GM15510 (cell line): Measurements from ENCODE around the gene ADAMTSL1.

ENCODE experiments used
- POLR2A ChIP-seq: IDR thresholded peaks from 3 replicates; pipeline ENCODE4 v1.6.1; 2011; ENCODE audit warnings: borderline replicate concordance; ENCODE audit not compliant: insufficient read length; ENCODE audit errors: extremely low read depth

The ADAMTSL1 gene

DNA sequence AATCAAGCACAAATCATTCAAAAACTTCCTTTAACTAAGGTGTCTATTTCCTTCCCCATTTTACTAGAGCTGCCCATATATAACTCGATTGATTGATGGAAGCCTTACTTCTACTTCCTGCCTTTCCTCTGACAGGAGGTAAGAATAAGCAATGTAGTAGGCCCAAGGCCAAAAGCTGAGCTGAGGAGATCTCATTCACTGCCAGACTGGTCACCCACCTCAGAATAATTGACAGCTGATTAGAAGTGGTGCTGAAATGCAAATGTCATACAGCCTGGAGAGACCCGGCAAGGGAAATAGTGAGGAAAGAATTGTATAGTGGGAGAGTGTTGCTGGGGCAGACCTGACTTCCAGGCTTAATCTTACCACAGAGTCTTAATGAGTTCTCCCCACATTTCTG, 319.2 kb downstream of the ADAMTSL1 start:
- TF ChIP-seq POLR2A = no peak

DNA sequence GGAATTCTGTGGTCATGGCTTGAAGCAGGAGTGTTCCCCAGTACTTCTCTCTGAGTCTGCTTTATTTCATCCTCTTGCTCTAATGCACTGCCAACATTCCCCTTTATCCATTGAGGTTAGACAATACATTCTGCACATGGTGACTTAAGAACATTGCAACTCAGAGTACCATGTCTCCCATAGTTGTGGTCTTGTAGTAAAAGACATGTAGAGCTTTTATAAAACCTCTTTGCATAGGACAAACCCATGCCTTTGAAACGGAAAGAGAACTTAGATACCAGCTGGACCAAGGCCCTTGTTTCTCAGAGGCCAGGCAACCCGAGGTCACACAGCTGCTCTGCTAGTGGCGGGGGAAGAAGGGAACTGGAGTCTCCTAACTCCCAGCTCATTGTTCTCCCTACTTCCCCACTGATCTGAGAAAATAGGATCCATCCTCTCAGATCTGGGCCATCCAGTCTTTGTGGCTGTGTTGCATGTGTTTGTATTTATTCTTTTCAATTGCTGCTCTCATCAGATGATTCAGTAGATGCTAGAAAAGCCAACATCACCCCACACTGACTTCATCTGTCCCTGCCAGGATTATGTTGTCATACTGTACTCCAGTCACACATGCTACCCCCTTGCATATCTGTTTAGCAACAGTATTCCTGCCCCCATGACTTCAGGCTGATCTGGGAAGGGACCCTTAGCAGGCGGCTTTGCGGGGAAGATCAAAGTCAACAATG, 322.2 kb downstream of the ADAMTSL1 start:
- TF ChIP-seq POLR2A = no peak

DNA sequence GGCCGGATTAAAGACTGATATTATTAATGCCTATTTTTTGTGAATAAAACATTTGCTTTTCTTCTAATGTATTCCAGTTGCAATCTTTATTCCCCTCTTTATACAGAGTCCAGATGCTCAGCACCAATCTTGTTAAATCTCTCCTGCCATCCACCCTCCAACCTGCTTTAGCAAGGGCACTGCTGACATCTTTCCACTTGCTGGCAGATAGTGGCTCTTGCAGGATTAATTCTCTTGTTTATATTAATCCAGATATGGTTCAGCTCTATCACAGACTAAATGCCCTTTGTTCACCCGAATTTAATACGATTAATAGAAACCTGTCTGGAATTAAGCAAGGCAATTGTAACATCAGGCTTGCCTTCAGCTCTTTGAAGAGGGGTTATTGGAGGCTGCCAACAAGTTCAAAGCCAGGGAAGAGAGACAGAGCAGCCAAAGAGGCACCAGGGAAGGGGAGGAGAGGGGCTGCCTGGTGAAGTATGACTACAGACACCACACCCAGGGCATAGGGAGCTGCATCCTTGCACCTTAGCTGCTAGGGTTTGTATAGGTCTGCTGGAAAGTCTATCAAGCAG, 322.8 kb downstream of the ADAMTSL1 start:
- no peak for TF ChIP-seq POLR2A

DNA sequence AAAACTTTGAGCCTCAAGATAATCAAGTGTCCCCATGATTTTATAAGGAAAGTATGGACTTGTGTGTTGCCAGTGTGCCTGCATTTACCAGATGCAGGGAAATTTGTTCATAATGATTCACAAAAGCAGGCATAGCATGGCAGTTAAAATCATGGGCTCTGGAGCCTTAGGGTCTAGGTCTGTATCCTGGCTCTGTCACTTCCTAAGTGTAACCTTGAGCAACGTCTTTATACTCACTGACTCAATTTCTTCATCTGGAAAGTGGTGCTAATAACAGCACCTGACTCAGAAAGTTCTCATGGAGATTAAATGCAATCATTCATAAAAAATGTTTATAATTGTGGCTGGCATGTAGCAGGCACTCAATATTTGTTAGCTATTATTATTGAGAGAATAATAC, 324.2 kb downstream of the ADAMTSL1 start:
- TF ChIP-seq POLR2A = no peak

DNA sequence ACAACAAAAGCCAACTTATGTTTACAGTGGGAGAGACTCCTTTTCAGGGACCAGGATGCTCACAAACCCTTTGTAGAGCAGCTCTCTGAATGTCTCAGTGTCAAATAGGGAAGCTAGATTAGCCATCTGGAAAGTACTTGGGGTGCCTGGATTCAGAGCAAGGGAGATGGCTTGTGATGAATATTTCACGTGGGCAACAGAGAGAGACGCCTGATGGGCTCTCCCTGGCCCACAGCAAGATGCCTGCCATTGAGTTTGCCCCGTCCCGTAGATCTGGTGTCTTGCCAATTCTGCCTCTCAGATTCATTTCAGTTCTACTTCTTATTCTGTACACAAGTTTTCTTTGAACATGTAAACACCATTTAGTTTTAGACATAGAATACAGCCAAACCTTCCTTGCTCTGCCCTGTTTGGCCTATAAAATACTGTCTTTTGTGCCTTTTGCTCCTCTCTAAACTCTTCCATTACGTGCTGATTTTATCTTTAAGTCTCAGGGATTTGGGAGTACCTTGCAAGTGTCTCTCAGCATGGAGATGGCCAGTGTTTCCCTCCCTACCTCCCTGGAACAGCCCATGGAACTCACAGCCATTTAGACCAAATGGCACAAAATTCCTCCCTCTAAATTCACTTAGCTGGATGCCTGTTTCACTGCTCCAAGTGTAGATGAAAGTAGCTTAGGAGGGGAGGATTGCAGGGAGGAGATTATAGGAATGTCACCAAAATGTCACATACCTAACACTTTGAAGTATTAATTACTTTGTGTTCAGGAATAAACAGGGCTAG, 324.7 kb downstream of the ADAMTSL1 start:
- TF ChIP-seq POLR2A = no peak

DNA sequence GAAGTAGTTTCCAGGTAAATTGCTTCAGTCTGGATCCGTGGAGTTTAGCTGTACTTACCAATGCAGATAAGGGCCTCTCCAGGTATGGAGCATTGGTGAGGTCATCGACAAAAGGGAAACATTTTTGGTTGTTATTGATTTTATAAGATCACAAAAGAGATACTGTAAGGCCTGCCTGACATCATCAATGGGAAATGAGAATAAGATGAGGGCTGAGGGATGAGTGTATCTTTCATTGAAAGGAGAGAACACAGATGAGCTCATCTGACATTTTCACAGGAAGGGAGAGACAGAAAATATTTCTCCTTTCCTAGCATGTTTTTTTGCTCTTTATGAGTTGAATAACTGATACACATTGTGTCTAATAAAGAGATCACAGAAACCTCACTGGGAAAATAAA, 325.5 kb downstream of the ADAMTSL1 start:
- no peak for TF ChIP-seq POLR2A

DNA sequence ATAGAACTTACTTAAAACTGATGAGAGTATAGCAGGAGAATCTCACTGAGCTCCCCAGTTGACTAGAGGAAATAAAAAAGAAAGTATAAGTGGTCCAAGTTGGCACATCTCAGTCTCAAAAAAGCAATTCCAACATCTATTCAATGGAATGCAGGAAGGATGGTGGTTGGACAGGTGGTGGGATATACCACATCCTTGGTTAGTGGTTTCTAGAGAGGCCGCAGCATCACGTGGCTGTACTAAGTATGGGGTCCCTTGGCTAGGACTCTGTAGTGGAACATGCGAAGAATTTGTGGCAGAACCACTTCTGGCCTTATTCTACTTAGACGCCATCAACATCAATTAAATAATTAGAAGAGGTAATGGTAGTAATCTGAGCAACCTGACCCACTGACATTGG, 326.6 kb downstream of the ADAMTSL1 start:
- no peak for TF ChIP-seq POLR2A

DNA sequence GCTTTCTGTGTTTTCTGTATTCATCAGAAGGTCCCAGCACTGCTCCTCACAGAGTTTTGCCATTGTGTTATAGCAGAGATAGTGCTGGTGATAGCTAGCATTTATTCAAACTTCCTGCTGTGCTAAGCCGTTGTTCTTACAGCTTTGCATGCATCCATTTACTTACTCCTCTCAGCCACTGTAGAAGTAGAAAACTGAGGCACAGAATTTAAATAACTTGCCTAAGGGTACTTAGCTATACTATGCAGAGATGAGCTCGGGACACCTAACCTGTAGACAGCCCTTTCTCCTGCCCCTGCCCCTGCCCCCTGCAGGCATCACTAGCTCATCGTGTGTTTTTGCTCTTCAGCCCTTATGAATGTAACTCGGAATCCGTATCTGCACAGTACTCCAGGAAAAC, 331.4 kb downstream of the ADAMTSL1 start:
- no peak for TF ChIP-seq POLR2A

DNA sequence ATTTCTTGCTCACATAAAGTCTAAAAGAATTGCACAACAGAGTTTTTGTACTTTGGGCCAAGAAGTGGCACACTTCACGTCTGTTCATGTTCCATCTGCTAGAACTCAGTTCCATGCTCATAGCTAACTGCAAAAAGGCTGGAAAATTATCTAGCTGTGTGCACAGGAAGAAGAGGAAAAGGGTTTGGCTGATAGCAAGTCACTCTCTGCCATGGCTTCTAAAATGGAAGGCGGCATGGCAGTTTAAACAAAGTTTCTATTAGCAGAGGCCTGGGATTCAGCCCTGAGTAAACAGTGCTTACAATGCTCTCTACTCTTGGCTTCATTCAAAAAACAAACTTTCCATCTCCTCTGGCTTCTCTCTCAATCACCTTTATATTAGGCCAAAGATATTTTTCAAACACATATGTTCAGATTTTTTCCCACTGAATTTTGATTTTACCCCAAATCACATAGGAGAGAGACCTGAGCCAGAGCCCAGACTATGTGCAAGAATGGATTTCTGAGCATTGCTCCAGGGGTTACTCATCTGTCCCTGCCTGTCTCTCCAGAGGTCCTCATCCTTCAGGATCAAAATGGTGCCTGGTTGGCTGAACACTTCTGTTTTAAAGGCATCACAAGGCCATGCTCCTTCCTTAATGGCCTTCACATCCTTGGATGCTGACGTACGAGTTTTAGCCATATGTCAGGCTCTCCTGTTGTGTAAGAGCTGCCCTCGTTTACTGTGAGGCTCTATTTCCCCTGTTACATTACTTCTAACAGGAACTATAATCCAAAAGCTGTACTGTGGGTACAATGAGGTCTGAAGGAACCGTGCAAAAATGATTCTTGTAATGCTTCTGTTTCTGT, 332.5 kb downstream of the ADAMTSL1 start:
- no peak for TF ChIP-seq POLR2A

DNA sequence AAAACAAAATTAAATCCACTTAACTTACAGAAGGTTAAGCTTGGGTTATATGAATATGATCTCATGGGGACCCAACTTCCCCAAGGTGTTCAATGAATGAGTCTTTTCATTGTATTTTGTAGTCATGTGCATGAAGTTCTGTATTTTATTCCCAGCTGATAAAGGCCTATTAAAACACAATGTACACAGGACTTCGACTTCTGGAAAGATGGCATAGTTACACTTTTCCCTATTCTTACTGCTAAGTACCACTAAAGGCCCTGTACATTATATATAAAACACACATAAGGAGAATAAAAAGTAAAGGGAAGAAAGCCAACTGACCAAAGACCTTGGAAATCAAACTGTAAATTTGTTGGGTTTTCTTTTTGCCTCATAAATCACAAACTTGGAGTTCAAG, 336.6 kb downstream of the ADAMTSL1 start:
- no peak for TF ChIP-seq POLR2A

DNA sequence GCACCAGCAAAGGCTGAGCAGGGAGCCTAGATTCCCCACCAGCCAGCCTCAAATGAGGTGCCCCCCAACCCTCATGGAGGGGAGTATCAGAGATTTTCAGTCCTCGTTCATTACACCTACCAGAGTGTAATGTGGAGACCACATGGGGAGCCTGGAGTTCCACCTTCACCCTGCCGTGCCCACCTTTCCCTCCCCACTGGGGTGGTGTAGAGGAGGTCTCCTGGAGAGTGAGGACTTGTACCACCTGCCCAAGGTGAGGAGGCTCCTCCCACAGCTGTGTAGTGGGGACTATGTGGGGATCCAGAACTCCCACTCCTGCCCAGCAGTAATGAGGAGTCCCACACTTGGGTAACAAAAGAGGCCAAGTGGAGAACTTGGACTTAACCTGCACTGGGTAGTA, 337.2 kb downstream of the ADAMTSL1 start:
- TF ChIP-seq POLR2A = no peak

DNA sequence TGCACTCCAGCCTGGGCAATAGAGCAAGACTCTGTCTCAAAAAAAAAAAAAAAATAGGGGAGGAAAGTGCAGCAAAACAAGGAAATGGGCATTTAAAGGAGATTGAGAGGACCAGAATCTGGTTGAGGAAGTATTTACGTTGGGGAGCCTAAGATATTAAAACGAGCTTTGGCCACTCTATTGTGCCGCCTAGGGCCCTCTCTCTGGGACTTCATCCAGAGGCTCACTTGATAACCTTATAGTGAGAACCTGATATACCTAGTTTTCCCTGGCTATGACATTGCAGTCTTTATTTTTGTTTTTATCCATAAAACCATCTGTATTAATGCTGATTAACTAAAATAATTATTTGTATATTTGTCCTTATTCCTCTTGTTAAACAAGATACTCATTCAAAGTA, 345.5 kb downstream of the ADAMTSL1 start:
- TF ChIP-seq POLR2A = no peak

DNA sequence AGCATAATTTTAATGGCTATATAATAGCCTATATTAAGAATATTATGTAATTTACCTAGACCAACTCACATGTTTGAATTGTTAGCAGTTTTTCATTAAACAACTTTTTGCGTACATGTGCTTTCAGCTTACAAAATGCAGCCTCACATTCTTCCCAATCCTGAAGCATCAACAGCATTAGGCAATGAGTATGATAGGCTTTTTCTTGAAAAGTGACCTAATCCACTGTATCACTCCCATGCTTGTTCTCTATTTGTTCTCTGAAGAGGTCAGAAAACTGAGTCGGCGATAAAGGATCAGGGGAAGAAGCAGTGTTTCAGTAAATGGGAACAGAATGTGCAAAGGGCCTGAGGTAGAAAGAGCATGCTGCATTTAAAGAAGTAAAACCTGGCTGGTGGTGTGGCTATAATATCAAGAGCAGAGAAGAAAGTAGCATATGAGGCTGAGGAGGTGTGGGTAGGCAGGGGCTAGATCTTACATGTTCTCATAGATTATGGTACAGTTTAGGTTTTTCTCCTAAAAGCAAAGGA, 346.7 kb downstream of the ADAMTSL1 start:
- no peak for TF ChIP-seq POLR2A

DNA sequence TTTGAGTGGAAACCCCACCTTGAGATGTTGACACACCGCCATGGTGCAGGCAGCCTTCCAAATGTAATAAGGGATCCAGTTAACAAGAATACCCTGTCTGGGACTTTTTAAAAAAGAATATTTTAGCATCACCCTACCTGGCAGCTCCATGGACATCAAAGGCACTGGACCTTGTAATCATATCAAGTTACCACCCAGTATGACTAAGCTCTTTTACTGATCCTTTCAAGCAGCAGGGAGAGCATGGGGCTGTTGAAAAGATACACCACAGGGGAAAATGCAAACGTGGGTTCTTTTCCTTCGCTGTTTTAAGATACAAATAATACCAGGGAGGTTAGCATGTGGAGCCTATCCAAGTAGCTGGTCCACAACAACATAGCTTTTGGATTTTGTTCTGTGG, 347.8 kb downstream of the ADAMTSL1 start:
- no peak for TF ChIP-seq POLR2A

DNA sequence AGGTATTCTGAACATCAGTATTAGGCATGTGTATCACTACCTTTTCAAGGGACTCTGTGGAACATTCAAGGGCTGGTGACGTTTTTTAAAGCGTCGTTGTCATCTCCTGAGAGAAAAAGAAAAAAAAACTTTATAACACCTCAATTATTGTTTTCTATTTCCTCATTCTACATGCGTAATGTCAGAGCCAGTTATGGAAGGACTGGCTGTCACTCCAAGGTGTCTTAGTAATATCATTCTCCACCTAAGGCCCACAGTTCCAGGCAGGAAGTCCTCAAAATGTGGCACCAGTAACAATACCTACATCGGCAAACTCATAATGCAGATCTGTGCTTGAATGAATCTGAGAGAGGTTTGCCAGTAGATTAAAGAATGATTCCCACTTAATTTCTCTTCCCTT, 348.9 kb downstream of the ADAMTSL1 start:
- TF ChIP-seq POLR2A = no peak

DNA sequence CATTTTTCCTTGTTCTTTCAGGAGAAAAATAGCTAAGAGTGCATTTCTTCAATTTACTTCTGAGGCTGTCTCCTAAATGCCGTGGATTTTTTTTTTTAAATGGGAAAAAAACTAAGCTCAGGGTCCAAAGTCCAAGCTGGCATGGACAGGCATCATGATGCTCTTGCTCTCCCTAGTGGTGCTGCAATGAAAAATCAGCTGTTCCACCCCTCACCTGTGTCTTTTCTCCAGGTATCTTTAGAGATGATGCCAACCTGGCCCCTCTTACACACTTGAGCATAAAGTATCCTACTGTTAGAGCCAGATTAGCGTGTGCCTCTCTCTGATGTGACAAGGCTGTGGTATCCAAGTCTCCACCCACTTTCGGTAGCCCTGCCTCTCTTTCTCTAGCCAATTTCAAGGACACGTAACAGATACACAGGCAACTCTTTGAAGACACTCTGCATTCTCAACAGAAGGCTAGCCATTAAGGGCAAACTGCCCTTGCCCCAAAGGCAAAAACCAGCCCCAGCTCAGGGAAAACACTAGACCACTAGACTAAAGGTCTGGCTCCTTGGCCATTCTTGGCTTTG, 350.2 kb downstream of the ADAMTSL1 start:
- TF ChIP-seq POLR2A = no peak
